Hepatocyte (in vitro differentiated cells): Measurements from ENCODE around the gene WDR75.
"Not testable (repeated sequence)": the region's sequence is repeated elsewhere in the genome, so short reads cannot be mapped to it uniquely, and the experiment has no call there.

Experiments used
- CTCF ChIP-seq: fragments of 200-600 bp; sonication (generic); IDR thresholded peaks from 2 replicates; pipeline ENCODE4 v1.5.1; 2016; ENCODE audit warnings: antibody characterized with exemption, mild to moderate bottlenecking; ENCODE audit not compliant: poor library complexity
- EZH2 ChIP-seq: fragments of 200-600 bp; sonication (generic); IDR thresholded peaks from 2 replicates; pipeline ENCODE4 v1.6.1; 2016; ENCODE audit warnings: antibody characterized with exemption, mild to moderate bottlenecking, borderline replicate concordance
- EZH2phosphoT487 ChIP-seq: fragments of 200-600 bp; sonication (generic); IDR thresholded peaks from one replicate; pipeline ENCODE4 v1.6.1; 2018; ENCODE audit warnings: antibody characterized with exemption, mild to moderate bottlenecking, low read depth, moderate library complexity; ENCODE audit not compliant: unreplicated experiment, severe bottlenecking

- TF ChIP-seq CTCF, EZH2, EZH2phosphoT487: not testable (repeated sequence)
Observed at GRCh38 chr2:189478289-189478688, 37.0 kb downstream of the WDR75 start.
